Measurements from ENCODE around the gene COL21A1. TPM values are rescaled to one million over a fixed set of nuclear protein-coding genes. Genes with fewer than 3 reads are reported as not detected.

COL21A1 gene
- total and polyA plus RNA-seq, 2 of the 13 experiments (the other 11 are each of a cell fraction or from before 2014, with no cell fraction given), result 0.13 TPM; not detected in 1

DNA sequence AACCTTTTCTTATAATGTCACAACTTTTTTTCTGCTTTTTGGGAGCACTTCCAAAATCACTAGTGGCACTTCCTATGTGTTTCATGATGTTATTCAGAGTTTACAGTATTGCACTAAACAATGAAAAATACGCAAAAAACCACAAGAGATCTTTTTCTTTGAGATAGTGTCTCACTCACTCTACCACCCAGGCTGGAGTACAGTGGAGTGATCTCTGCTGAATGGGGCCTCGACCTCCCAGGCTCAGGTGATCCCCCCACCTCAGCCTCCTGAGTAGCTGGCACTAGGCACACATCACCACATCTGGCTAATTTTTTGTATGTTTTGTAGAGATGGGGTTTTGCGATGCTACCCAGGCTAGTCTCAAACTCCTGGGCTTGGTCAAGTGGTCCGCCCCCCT, 158.7 kb downstream of the COL21A1 start:
- DNase-seq (ENCODE audit: low spot score), result no peak
- peaks cover 13% of the 10 kb centered on the region for H3K4me1 ChIP-seq (ENCODE audit: insufficient read depth, low read length)
- no peaks in the 10 kb centered on the region for H3K79me2 ChIP-seq (ENCODE audit: insufficient read depth, low read length)
- no peak overlapping the region for H3K9ac ChIP-seq (ENCODE audit: insufficient read depth, low read depth, low read length)
- no peaks in the 10 kb centered on the region for H3K36me3 ChIP-seq (replicated peaks in 1 of 2; ENCODE audit: control insufficient read depth in 1 of 2, insufficient read depth in 2 of 2, low read length in 2 of 2)
- ChIA-PET CTCF (ENCODE audit: low intra/inter-chr PET ratio, low total read pairs) (no interaction called here), POLR2A (no interaction called here)
- no peak for FAIRE-seq
- TF ChIP-seq PRMT3 (CRISPR knock-in tag; IDR thresholded peaks at IDR 0.05; ENCODE audit: borderline replicate concordance, low read depth) (no peak), KAT2B (IDR thresholded peaks at IDR 0.05; ENCODE audit: borderline replicate concordance, low read depth, low read length) (no peak), ZSCAN29 (CRISPR knock-in tag; conservative IDR thresholded peaks at IDR 0.05) (no peak), HOXA3 (CRISPR knock-in tag; IDR thresholded peaks at IDR 0.05) (no peak), ZNF558 (CRISPR knock-in tag; IDR thresholded peaks at IDR 0.05; ENCODE audit: borderline replicate concordance) (no peak), ETV6 (CRISPR knock-in tag; conservative IDR thresholded peaks at IDR 0.05) (no peak), ZKSCAN8 (CRISPR knock-in tag; IDR thresholded peaks at IDR 0.05; ENCODE audit: borderline replicate concordance) (no peak), KDM2A (CRISPR knock-in tag; IDR thresholded peaks at IDR 0.05; ENCODE audit: borderline replicate concordance, low read depth) (no peak), RBAK (CRISPR knock-in tag; IDR thresholded peaks at IDR 0.05) (no peak), PHB2 (IDR thresholded peaks at IDR 0.05; ENCODE audit: partially characterized antibody) (no peak), CCDC6 (CRISPR knock-in tag; IDR thresholded peaks at IDR 0.05) (no peak), XBP1 (CRISPR knock-in tag; IDR thresholded peaks at IDR 0.05) (no peak), YEATS2 (CRISPR knock-in tag; IDR thresholded peaks at IDR 0.05; ENCODE audit: borderline replicate concordance) (no peak)
- TF ChIP-seq, protein P1, sequence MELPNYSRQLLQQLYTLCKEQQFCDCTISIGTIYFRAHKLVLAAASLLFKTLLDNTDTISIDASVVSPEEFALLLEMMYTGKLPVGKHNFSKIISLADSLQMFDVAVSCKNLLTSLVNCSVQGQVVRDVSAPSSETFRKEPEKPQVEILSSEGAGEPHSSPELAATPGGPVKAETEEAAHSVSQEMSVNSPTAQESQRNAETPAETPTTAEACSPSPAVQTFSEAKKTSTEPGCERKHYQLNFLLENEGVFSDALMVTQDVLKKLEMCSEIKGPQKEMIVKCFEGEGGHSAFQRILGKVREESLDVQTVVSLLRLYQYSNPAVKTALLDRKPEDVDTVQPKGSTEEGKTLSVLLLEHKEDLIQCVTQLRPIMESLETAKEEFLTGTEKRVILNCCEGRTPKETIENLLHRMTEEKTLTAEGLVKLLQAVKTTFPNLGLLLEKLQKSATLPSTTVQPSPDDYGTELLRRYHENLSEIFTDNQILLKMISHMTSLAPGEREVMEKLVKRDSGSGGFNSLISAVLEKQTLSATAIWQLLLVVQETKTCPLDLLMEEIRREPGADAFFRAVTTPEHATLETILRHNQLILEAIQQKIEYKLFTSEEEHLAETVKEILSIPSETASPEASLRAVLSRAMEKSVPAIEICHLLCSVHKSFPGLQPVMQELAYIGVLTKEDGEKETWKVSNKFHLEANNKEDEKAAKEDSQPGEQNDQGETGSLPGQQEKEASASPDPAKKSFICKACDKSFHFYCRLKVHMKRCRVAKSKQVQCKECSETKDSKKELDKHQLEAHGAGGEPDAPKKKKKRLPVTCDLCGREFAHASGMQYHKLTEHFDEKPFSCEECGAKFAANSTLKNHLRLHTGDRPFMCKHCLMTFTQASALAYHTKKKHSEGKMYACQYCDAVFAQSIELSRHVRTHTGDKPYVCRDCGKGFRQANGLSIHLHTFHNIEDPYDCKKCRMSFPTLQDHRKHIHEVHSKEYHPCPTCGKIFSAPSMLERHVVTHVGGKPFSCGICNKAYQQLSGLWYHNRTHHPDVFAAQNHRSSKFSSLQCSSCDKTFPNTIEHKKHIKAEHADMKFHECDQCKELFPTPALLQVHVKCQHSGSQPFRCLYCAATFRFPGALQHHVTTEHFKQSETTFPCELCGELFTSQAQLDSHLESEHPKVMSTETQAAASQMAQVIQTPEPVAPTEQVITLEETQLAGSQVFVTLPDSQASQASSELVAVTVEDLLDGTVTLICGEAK (IDR thresholded peaks at IDR 0.05), result no peak
- TF ChIP-seq, protein P1 (CRISPR knock-in tag; IDR thresholded peaks at IDR 0.05), result no peak
- no peak overlapping the region for H2AFZ ChIP-seq (ENCODE audit: low read length)
- intact Hi-C loops (cut with micrococcal nuclease; ENCODE audit: unreplicated experiment), result no loop called here
- H3K27ac ChIP-seq (ENCODE audit: extremely low read length, insufficient read depth, low read length), result no peak overlapping the region
- H3K4me2 ChIP-seq (ENCODE audit: low read depth, low read length), result no peak overlapping the region
- in situ Hi-C loops (cut with HindIII; ENCODE audit: extremely low pct_ligation_motif_present, low pct_unique_long_range_greater_than_20kb), result no loop called here
- H3K9me3 ChIP-seq (ENCODE audit: low read length), result peaks cover 5% of the 10 kb centered on the region; the same call in 1 of the 2 replicates
- WGBS (ENCODE audit: low lambda C conversion rate), result 13% methylated on average over 4 of the region's 4 CpGs
- H4K20me1 ChIP-seq (ENCODE audit: insufficient read depth, low read length), result no peaks in the 10 kb centered on the region
- H3K27me3 ChIP-seq (ENCODE audit: control insufficient read depth in 1 of 2, insufficient read depth in 2 of 2, low read length in 2 of 2), result no peaks in the 10 kb centered on the region
- H3K4me3 ChIP-seq (replicated peaks in 1 of 3; ENCODE audit: insufficient read depth in 1 of 3, low read depth in 2 of 3, low read length in 3 of 3), result no peak overlapping the region
- BruUV-seq (replicated peaks), result no TSS peak
- no peak for ATAC-seq

All from HepG2 (cell line).